Neural progenitor cell (in vitro differentiated cells): ENCODE data around the gene CLIC4. TPM values are rescaled to one million over a fixed set of nuclear protein-coding genes. Genes with fewer than 3 reads are reported as not detected.
"Not testable (repeated sequence)": the region's sequence is repeated elsewhere in the genome, so short reads cannot be mapped to it uniquely, and the experiment has no call there.

ENCODE experiments used
- DNase-seq: peaks from one replicate; pipeline ENCODE4 v3.0.0-alpha.2; 2016; ENCODE audit warnings: low spot score
- H2AFZ ChIP-seq: fragments of 200-600 bp; sonication (generic); replicated peaks from 2 replicates; pipeline ENCODE4 v1.6.1; 2016; ENCODE audit warnings: antibody characterized with exemption
- H3F3A ChIP-seq: fragments of 200-600 bp; sonication (generic); 2 replicates; pipeline ENCODE4 v1.6.1; 2016; ENCODE audit warnings: antibody characterized with exemption, low read depth
- H3K27ac ChIP-seq: fragments of 200-600 bp; sonication (generic); 2 replicates; pipeline ENCODE4 v1.5.1; 2016; ENCODE audit warnings: mild to moderate bottlenecking
- H3K27me3 ChIP-seq: fragments of 200-600 bp; sonication (generic); 2 replicates; pipeline ENCODE4 v1.6.1; 2016; ENCODE audit warnings: mild to moderate bottlenecking, moderate library complexity
- H3K36me3 ChIP-seq: fragments of 200-600 bp; sonication (generic); 2 replicates; pipeline ENCODE4 v1.5.1; 2016
- H3K4me1 ChIP-seq: fragments of 200-600 bp; sonication (generic); 2 replicates; pipeline ENCODE4 v1.6.1; 2016; ENCODE audit warnings: mixed run types
- H3K4me2 ChIP-seq: fragments of 200-600 bp; sonication (generic); 2 replicates; pipeline ENCODE4 v1.6.1; 2016
- H3K4me3 ChIP-seq: fragments of 200-600 bp; sonication (generic); 2 replicates; pipeline ENCODE4 v1.5.1; 2016
- H3K79me2 ChIP-seq: fragments of 200-600 bp; sonication (generic); 2 replicates; pipeline ENCODE4 v1.6.1; 2016; ENCODE audit warnings: low read depth
- H3K9ac ChIP-seq: fragments of 200-600 bp; sonication (generic); 2 replicates; pipeline ENCODE4 v1.6.1; 2016
- H3K9me3 ChIP-seq: fragments of 200-600 bp; sonication (generic); 2 replicates; pipeline ENCODE4 v1.5.1; 2016; ENCODE audit warnings: low read depth
- H4K20me1 ChIP-seq: fragments of 200-600 bp; sonication (generic); 2 replicates; pipeline ENCODE4 v1.6.1; 2016; ENCODE audit warnings: low read depth
- H3K27ac Mint-ChIP-seq: 3 replicates; pipeline ENCODE4 v1.8.0; 2021; ENCODE audit warnings: mixed read lengths
- H3K27me3 Mint-ChIP-seq: 2 replicates; pipeline ENCODE4 v1.8.0; 2022; ENCODE audit warnings: low read depth, mild to moderate bottlenecking, inconsistent platforms, moderate library complexity, mixed read lengths; ENCODE audit not compliant: insufficient read depth
- H3K36me3 Mint-ChIP-seq: 3 replicates; pipeline ENCODE4 v1.8.0; 2021; ENCODE audit warnings: mixed read lengths
- H3K4me1 Mint-ChIP-seq: 3 replicates; pipeline ENCODE4 v1.8.0; 2021; ENCODE audit warnings: mixed read lengths
- H3K4me3 Mint-ChIP-seq: 3 replicates; pipeline ENCODE4 v1.8.0; 2021; ENCODE audit warnings: mild to moderate bottlenecking, moderate library complexity, mixed read lengths
- H3K9me3 Mint-ChIP-seq: 3 replicates; pipeline ENCODE4 v1.8.0; 2020; ENCODE audit warnings: mixed read lengths
- EZH2 ChIP-seq: fragments of 200-600 bp; sonication (generic); IDR thresholded peaks from 2 replicates; pipeline ENCODE4 v1.6.1; 2017; ENCODE audit warnings: antibody characterized with exemption, mild to moderate bottlenecking, moderate library complexity
- EZH2phosphoT487 ChIP-seq: fragments of 200-600 bp; sonication (generic); IDR thresholded peaks from 2 replicates; pipeline ENCODE4 v1.6.1; 2017; ENCODE audit warnings: antibody characterized with exemption
- total RNA-seq: library from RNA; depleted of rRNA; stranded (reverse); fragments of >200 nt; gene quantifications from 2 replicates; pipeline ENCODE4 v1.2.3, GENCODE V29; 2015; ENCODE audit warnings: low replicate concordance
- TF ChIP-seq, protein P1 (sequence below): fragments of 200-600 bp; sonication (generic); IDR thresholded peaks from 2 replicates; pipeline ENCODE4 v1.5.1; 2017; ENCODE audit warnings: antibody characterized with exemption, mild to moderate bottlenecking

Gene CLIC4
- total RNA-seq, 1 donor from 2014 or later: 263 TPM

DNA sequence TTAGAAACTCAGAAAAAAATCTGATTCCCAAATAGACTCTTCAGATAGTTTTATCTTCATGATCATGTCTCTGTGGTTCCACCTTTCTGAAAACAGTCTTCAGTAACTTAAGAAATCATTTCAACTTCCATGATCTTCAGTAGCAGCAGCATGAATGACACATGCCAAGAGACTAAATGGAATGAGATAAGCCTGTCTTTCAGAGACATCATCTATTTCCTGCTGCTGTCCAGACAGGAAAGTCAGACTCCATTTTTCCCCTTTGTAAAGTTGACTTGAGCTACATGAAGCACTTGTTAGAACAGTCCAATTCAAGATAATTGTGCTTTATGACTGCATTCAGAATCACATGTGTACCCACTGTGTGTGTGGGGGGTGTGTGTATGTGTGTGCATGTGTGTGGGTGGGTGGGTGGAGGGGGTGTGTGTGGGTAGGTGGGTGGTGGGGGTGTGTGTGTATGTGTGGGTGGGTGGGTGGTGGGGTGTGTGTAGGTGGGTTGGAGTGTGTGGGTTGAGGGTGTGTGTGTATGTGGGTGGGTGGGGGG, 58.8 kb downstream of the CLIC4 start:
- peaks cover 12% of the 10 kb centered on the region for H4K20me1 ChIP-seq
- H3F3A ChIP-seq: no peaks in the 10 kb centered on the region
- no peak overlapping the region for H3K27ac ChIP-seq
- Mint-ChIP-seq H3K4me3 (no peak overlapping the region), H3K4me1 (peaks cover 4% of the 10 kb centered on the region), H3K36me3 (peaks cover 12% of the 10 kb centered on the region), H3K9me3 (peaks cover 3% of the 10 kb centered on the region), H3K27me3 (no peaks in the 10 kb centered on the region), H3K27ac (no peak overlapping the region)
- H3K9ac ChIP-seq: no peak overlapping the region
- H2AFZ ChIP-seq: no peak overlapping the region
- H3K79me2 ChIP-seq: peaks cover 72% of the 10 kb centered on the region
- no peaks in the 10 kb centered on the region for H3K27me3 ChIP-seq
- DNase-seq: no peak
- peaks cover 2% of the 10 kb centered on the region for H3K36me3 ChIP-seq
- TF ChIP-seq EZH2 (no peak), EZH2phosphoT487 (no peak)
- TF ChIP-seq, protein P1, sequence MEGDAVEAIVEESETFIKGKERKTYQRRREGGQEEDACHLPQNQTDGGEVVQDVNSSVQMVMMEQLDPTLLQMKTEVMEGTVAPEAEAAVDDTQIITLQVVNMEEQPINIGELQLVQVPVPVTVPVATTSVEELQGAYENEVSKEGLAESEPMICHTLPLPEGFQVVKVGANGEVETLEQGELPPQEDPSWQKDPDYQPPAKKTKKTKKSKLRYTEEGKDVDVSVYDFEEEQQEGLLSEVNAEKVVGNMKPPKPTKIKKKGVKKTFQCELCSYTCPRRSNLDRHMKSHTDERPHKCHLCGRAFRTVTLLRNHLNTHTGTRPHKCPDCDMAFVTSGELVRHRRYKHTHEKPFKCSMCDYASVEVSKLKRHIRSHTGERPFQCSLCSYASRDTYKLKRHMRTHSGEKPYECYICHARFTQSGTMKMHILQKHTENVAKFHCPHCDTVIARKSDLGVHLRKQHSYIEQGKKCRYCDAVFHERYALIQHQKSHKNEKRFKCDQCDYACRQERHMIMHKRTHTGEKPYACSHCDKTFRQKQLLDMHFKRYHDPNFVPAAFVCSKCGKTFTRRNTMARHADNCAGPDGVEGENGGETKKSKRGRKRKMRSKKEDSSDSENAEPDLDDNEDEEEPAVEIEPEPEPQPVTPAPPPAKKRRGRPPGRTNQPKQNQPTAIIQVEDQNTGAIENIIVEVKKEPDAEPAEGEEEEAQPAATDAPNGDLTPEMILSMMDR: no peak
- no peaks in the 10 kb centered on the region for H3K4me1 ChIP-seq
- H3K9me3 ChIP-seq: no peaks in the 10 kb centered on the region
- H3K4me2 ChIP-seq: no peak overlapping the region
- H3K4me3 ChIP-seq: no peak overlapping the region

DNA sequence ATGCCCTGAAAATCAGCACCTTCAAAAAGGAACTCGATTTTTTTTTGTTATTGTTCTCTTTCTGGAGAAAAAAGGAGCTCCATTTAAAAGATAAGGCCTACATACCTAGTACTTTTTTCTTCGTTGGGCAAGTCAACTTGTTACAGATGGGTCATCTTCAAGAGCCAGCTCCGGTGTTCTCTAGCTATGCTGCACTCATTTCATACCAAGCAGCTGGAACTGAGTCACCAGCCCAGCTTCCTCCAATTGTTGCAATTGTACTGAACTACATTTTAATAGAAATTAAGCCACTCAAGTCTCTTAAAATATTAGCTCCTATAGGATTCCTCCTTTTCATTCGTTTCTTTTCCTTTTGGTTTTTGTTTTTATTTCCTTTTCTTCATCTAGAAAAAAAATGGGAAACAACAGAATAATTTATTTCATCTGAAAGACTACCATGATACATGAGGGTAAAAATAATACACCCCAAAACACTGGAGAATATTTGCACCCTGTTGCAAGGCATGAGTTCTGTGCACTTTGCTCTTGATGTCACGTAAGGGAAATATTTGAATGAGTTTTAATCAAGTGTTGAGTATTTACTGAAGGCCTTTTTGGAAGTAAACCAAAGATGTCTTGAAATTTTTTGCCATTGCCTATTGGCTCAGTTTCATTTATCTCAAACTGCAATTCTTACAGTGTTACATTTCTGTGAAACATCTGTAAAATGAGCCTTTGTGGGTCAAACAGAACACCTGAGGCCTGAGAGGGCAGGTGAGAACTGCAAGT, 60.5 kb downstream of the CLIC4 start:
- Histone ChIP-seq H3K9ac (no peak overlapping the region), H3K36me3 (peaks cover 2% of the 10 kb centered on the region), H3K27me3 (no peaks in the 10 kb centered on the region), H2AFZ (no peak overlapping the region), H3K4me2 (no peak overlapping the region), H3K9me3 (no peaks in the 10 kb centered on the region), H3F3A (no peaks in the 10 kb centered on the region), H3K4me1 (no peaks in the 10 kb centered on the region), H3K79me2 (peaks cover 89% of the 10 kb centered on the region), H4K20me1 (peaks cover 12% of the 10 kb centered on the region), H3K4me3 (no peak overlapping the region), H3K27ac (no peak overlapping the region)
- Mint-ChIP-seq H3K36me3 (peaks cover 9% of the 10 kb centered on the region), H3K27me3 (no peaks in the 10 kb centered on the region), H3K9me3 (no peaks in the 10 kb centered on the region), H3K4me1 (peaks cover 4% of the 10 kb centered on the region), H3K27ac (no peak overlapping the region), H3K4me3 (no peak overlapping the region)
- DNase-seq: no peak
- TF ChIP-seq, protein P1: no peak
- no peak for TF ChIP-seq EZH2

DNA sequence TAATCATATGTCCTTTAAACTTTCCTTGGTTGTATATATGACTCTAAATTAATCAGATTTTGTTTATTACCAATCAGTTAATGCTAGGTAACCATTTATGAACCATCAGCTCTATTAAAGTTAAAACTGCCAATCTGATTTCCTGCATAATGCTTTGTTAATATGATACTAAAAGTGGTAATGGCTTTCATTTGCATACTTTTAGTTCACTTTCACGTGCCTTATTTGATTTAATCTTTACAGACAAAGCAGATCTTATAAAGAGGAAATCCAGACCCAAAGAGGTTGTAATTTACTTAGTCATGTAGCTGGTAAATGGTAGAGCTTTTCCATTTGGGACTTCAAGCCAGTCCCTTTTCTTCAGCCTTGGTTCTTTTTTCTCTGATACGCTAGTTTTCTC, 61.3 kb downstream of the CLIC4 start:
- no peaks in the 10 kb centered on the region for H3K9me3 Mint-ChIP-seq
- H3F3A ChIP-seq: no peaks in the 10 kb centered on the region
- H3K4me1 Mint-ChIP-seq: peaks cover 2% of the 10 kb centered on the region
- H2AFZ ChIP-seq: no peak overlapping the region
- peaks cover 2% of the 10 kb centered on the region for H3K36me3 ChIP-seq
- no peaks in the 10 kb centered on the region for H3K4me1 ChIP-seq
- no peak overlapping the region for H3K4me3 Mint-ChIP-seq
- H4K20me1 ChIP-seq: peaks cover 6% of the 10 kb centered on the region
- H3K4me2 ChIP-seq: no peak overlapping the region
- H3K27ac Mint-ChIP-seq: no peak overlapping the region
- peaks cover 91% of the 10 kb centered on the region for H3K79me2 ChIP-seq
- no peak overlapping the region for H3K27ac ChIP-seq
- no peaks in the 10 kb centered on the region for H3K27me3 Mint-ChIP-seq
- H3K9me3 ChIP-seq: no peaks in the 10 kb centered on the region
- no peak for DNase-seq
- H3K4me3 ChIP-seq: no peak overlapping the region
- no peak for TF ChIP-seq EZH2phosphoT487
- TF ChIP-seq, protein P1: no peak
- H3K36me3 Mint-ChIP-seq: peaks cover 10% of the 10 kb centered on the region
- H3K27me3 ChIP-seq: no peaks in the 10 kb centered on the region
- no peak overlapping the region for H3K9ac ChIP-seq

DNA sequence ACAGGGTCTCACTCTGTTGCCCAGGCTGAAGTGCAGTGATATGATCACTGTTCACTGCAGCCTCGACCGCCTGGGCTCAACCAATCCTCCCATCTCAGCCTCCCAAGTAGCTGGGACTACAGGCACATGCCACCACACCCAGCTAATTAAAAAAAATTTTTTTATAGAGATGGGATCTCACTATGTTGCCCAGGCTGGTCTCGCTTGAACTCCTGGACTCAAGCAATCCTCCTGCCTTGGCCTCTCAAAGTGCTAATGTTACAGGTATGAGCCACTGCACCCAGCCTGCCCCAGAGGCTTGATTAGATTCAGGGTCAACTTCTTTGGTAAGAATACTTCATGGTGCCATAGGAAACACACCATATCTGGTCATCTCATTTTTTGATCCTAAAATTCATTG, 66.2 kb downstream of the CLIC4 start:
- not testable (repeated sequence) for H3K4me2 ChIP-seq, H3K9ac ChIP-seq, H3K4me3 ChIP-seq, H3K27me3 Mint-ChIP-seq, H2AFZ ChIP-seq, H4K20me1 ChIP-seq, DNase-seq, H3K27me3 ChIP-seq, H3K4me1 ChIP-seq, H3K4me3 Mint-ChIP-seq, H3K9me3 Mint-ChIP-seq, H3K9me3 ChIP-seq, H3K36me3 ChIP-seq, H3F3A ChIP-seq, H3K27ac Mint-ChIP-seq, H3K27ac ChIP-seq, H3K4me1 Mint-ChIP-seq
- peaks cover 32% of the 10 kb centered on the region for H3K36me3 Mint-ChIP-seq
- peaks cover 66% of the 10 kb centered on the region for H3K79me2 ChIP-seq

DNA sequence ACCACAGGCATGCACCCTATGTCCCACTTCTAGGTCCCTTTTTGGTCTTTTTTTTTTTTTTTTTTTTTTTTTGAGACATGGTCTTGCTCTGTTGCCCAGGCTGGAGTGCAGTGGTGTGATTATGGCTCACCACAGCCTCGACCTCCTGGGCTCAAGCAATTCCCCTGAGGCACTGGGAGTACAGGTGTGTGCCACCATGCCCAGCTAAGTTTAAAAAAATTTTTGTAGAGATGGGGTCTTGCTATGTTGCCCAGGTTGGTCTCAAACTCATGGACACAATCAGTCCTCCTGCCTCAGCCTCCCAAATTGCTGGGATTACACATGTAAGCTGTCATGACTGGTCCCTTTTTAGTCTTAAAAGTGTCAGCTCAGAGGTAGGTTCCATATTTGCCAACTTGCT, 75.0 kb downstream of the CLIC4 start:
- H3K4me1 ChIP-seq, H3K9ac ChIP-seq, H3K27ac Mint-ChIP-seq, H3K36me3 ChIP-seq, DNase-seq, H3K27ac ChIP-seq, H4K20me1 ChIP-seq, H3K27me3 Mint-ChIP-seq, H3F3A ChIP-seq, H3K27me3 ChIP-seq, H3K9me3 ChIP-seq, H3K4me3 Mint-ChIP-seq, H2AFZ ChIP-seq, H3K4me3 ChIP-seq, H3K4me2 ChIP-seq: not testable (repeated sequence)
- peaks cover 79% of the 10 kb centered on the region for H3K79me2 ChIP-seq
- H3K36me3 Mint-ChIP-seq: peaks cover 21% of the 10 kb centered on the region
- H3K4me1 Mint-ChIP-seq: peaks cover 12% of the 10 kb centered on the region
- H3K9me3 Mint-ChIP-seq: peaks cover 16% of the 10 kb centered on the region
